Epithelial cell of esophagus (primary cell): ENCODE measurements around the gene DDI2.
"Not testable (repeated sequence)": the region's sequence is repeated elsewhere in the genome, so short reads cannot be mapped to it uniquely, and the experiment has no call there.

Experiments
- DNase-seq: peaks from one replicate; pipeline ENCODE4 v3.0.0; 2010; ENCODE audit warnings: low read depth
- H3K4me3 ChIP-seq: 2 replicates; pipeline ENCODE4 v1.5.1; 2011; ENCODE audit warnings: mild to moderate bottlenecking, low read length, control low read depth
- TF ChIP-seq, protein P1 (sequence below): IDR thresholded peaks from 2 replicates; pipeline ENCODE4 v1.5.1; 2011; ENCODE audit warnings: low read depth, mild to moderate bottlenecking, low read length, control low read depth, inconsistent platforms; ENCODE audit not compliant: insufficient read depth; ENCODE audit errors: missing control alignments

DDI2 gene

DNA sequence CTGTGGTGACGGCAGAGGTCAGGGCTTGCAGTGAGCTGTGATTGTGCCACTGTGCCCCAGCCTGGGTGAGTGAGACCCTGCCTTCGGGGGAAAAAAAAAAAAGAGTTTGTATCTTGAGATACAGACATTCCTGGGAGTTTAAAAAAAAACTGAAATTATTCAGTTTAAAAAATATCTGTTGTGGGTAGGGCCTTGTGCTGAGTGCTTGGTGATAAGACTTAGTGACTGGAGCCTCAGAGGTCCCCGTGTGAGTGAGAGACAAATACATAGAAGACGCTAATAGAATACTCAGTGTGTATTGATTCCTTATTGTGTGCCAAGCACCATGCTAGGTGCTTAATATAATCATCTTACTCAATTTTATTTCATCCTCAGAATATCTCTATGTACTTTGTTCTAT, 22.7 kb downstream of the DDI2 start:
- TF ChIP-seq, protein P1, sequence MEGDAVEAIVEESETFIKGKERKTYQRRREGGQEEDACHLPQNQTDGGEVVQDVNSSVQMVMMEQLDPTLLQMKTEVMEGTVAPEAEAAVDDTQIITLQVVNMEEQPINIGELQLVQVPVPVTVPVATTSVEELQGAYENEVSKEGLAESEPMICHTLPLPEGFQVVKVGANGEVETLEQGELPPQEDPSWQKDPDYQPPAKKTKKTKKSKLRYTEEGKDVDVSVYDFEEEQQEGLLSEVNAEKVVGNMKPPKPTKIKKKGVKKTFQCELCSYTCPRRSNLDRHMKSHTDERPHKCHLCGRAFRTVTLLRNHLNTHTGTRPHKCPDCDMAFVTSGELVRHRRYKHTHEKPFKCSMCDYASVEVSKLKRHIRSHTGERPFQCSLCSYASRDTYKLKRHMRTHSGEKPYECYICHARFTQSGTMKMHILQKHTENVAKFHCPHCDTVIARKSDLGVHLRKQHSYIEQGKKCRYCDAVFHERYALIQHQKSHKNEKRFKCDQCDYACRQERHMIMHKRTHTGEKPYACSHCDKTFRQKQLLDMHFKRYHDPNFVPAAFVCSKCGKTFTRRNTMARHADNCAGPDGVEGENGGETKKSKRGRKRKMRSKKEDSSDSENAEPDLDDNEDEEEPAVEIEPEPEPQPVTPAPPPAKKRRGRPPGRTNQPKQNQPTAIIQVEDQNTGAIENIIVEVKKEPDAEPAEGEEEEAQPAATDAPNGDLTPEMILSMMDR, result no peak
- H3K4me3 ChIP-seq, result no peak overlapping the region
- no peak for DNase-seq

- no peak for DNase-seq
- H3K4me3 ChIP-seq, result no peak overlapping the region
- TF ChIP-seq, protein P1, result no peak
These were observed 23.4 kb downstream of the DDI2 start for GRCh38 chr1:15640667-15641066.

- DNase-seq, result no peak
- TF ChIP-seq, protein P1, result no peak
- H3K4me3 ChIP-seq, result no peak overlapping the region
These were observed 32.7 kb downstream of the DDI2 start for GRCh38 chr1:15649937-15650336.

DNA sequence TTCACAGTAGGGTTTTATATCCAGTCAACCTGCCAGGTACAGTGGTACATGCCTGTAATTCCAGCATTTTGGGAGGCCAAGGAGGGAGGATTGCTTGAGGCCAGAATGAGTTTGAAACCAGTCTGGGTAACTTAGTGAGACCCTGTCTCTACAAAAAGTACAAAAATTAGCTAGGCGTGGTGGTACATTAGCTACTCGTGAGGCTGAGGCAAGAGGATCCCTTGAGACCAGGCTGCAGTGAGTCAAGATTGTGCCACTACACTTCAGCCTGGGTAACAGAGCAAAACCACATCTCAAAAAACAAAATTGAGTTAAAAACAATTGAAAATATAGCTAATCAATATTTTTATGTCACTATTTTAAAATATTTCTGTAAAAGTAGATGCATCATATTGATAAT, 33.2 kb downstream of the DDI2 start:
- no peak overlapping the region for H3K4me3 ChIP-seq
- TF ChIP-seq, protein P1, result no peak
- DNase-seq, result no peak

DNA sequence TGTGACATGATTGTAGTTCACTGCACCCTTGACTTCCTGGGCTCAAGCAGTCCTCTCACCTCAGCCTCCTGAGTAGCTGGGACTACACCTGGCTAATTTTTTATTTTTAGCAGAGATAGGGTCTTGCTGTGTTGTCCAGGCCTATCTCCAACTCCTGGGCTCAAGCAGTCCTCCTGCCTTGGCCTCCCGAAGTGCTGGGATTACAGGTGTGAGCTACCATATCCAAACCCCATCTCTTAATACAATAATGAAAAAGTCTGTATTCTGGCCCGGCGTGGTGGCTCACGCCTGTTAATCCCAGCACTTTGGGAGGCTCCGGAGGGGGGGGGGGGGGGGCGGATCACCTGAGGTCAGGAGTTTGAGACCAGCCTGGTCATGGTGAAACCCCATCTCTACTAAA, 34.9 kb downstream of the DDI2 start:
- H3K4me3 ChIP-seq, DNase-seq: not testable (repeated sequence)

- no peak overlapping the region for H3K4me3 ChIP-seq
- no peak for DNase-seq
- TF ChIP-seq, protein P1, result no peak
These were observed 36.9 kb downstream of the DDI2 start for GRCh38 chr1:15654091-15654690.

DNA sequence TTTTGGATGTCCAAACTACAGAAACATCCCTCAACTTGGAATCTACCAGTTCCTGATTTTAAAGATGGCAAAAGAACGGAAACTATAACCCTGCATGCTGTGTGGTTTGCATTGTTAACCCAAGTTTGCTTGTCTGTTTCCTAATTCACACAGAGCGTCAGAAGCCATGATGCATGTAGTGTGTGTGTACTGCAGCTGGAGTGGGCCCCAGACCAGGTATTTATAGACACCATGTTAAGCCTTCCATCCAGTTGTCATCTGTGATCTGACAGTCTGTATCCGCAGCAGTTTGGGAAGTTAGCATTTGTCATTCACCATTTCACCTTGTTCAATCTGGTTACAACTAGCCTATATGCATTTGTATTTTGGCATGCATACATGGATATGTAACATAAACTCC, 39.2 kb downstream of the DDI2 start:
- no peak for DNase-seq
- TF ChIP-seq, protein P1, result no peak

More for the DNA sequence above, 39.2 kb downstream of the DDI2 start:
- no peak overlapping the region for H3K4me3 ChIP-seq
